K562 (cell line): Measurements from ENCODE around the gene SLC37A4. TPM values are rescaled to one million over a fixed set of nuclear protein-coding genes. Genes with fewer than 3 reads are reported as not detected.

ENCODE experiments used
- CBX3 ChIP-seq, 2 experiments: IDR thresholded peaks; 1 replicate in 1 of 2; 2 replicates in 1 of 2; pipeline ENCODE4 v1.6.1; 2012; ENCODE audit warnings: inconsistent platforms in 2 of 2, low read length in 2 of 2, borderline replicate concordance in 1 of 2, control low read depth in 1 of 2
- MEIS2 ChIP-seq: fragments of 450-650 bp; IDR thresholded peaks from 2 replicates; pipeline ENCODE4 v1.6.1; 2014; ENCODE audit warnings: mild to moderate bottlenecking; ENCODE audit not compliant: partially characterized antibody
- NONO ChIP-seq, 2 experiments: fragments of 200-400 bp in 1 of 2; fragments of 450-650 bp in 1 of 2; formaldehyde crosslinking in 1 of 2; IDR thresholded peaks; 2 replicates each; pipeline ENCODE4 v1.6.1; 2017; ENCODE audit warnings: low read depth in 2 of 2, mild to moderate bottlenecking in 2 of 2, moderate library complexity in 2 of 2, low read length in 1 of 2
- PHB2 ChIP-seq: fragments of 450-650 bp; IDR thresholded peaks from 2 replicates; pipeline ENCODE4 v1.6.1; 2017; ENCODE audit warnings: low read depth
- PYGO2 ChIP-seq: fragments of 450-650 bp; IDR thresholded peaks from 2 replicates; pipeline ENCODE4 v1.6.1; 2016; ENCODE audit warnings: mild to moderate bottlenecking, missing genetic modification characterization, moderate library complexity, missing compliant biosample characterization
- RBM15 ChIP-seq: fragments of 200-400 bp; formaldehyde crosslinking; IDR thresholded peaks from 2 replicates; pipeline ENCODE4 v1.6.1; 2018; ENCODE audit warnings: mild to moderate bottlenecking, low read length, moderate library complexity; ENCODE audit not compliant: insufficient read depth
- RBM22 ChIP-seq: fragments of 200-400 bp; formaldehyde crosslinking; IDR thresholded peaks from 2 replicates; pipeline ENCODE4 v1.6.1; 2018; ENCODE audit warnings: low read length, low read depth; ENCODE audit not compliant: poor library complexity, severe bottlenecking
- RFX1 ChIP-seq: fragments of 450-650 bp; IDR thresholded peaks from 2 replicates; pipeline ENCODE4 v1.6.1; 2016; ENCODE audit warnings: mild to moderate bottlenecking, moderate library complexity
- SIN3A ChIP-seq, 2 experiments: fragments of 150-350 bp in 1 of 2; IDR thresholded peaks; 2 replicates each; pipeline ENCODE4 v1.6.1; 2011 to 2016; ENCODE audit warnings: borderline replicate concordance in 2 of 2, low read depth in 2 of 2, low read length in 2 of 2, mild to moderate bottlenecking in 2 of 2, moderate library complexity in 2 of 2; ENCODE audit not compliant: control insufficient read depth in 1 of 2
- SRF ChIP-seq, 2 experiments: fragments of 250-450, 450-650 bp in 1 of 2; sonication (Bioruptor Pico) in 1 of 2; sonication (generic) in 1 of 2; formaldehyde crosslinking; IDR thresholded peaks; 2 replicates each; pipeline versions ENCODE4 v1.5.0 to v1.5.1; 2020 to 2022; ENCODE audit warnings: mild to moderate bottlenecking in 1 of 2, missing genetic modification reagents in 1 of 2
- SRSF7 ChIP-seq: fragments of 200-400 bp; formaldehyde crosslinking; optimal IDR thresholded peaks from 2 replicates; pipeline ENCODE3; 2017; ENCODE audit warnings: mild to moderate bottlenecking, low read depth, low read length
- ZNF121 ChIP-seq: sonication (generic); formaldehyde crosslinking; conservative IDR thresholded peaks from 2 replicates; pipeline ENCODE4 v1.8.0; 2022; ENCODE audit warnings: missing genetic modification reagents
- ZNF140 ChIP-seq: fragments of 250-450 bp; sonication (Bioruptor Pico); IDR thresholded peaks from 2 replicates; pipeline ENCODE4 v1.8.0; 2021; ENCODE audit warnings: moderate library complexity, mild to moderate bottlenecking, inconsistent platforms
- ZNF232 ChIP-seq: sonication (generic); formaldehyde crosslinking; IDR thresholded peaks from 2 replicates; pipeline ENCODE4 v1.8.0; 2022; ENCODE audit warnings: mild to moderate bottlenecking, missing genetic modification reagents
- ZNF239 ChIP-seq: fragments of 250-450 bp; sonication (Bioruptor Pico); IDR thresholded peaks from 2 replicates; pipeline ENCODE4 v1.4.0; 2020; ENCODE audit warnings: mild to moderate bottlenecking
- ZNF24 ChIP-seq: fragments of 450-650 bp; IDR thresholded peaks from 2 replicates; pipeline ENCODE4 v1.6.1; 2016
- polyA plus RNA-seq, 8 experiments: library from polyadenylated mRNA; depleted of rRNA in 4 of 8; stranded (reverse) in 5 of 8; unstranded in 3 of 8; fragments of >200 nt; fragmentation: Nextera tagmentation in 2 of 8; fragmentation: Illumina TruSeq in 1 of 8; extraction: Ambion mirVana in 2 of 8; extraction: Trizol in 1 of 8; gene quantifications; 2 replicates each; pipeline versions ENCODE4 v1.2.1 to v1.2.3, GENCODE V29; 2011 to 2014; ENCODE audit warnings: inconsistent platforms in 1 of 8, missing spikeins in 1 of 8
- total RNA-seq, 7 experiments: library from RNA; depleted of rRNA in 6 of 7; stranded (reverse); fragments of >200 nt in 6 of 7; fragmentation: Illumina TruSeq in 2 of 7; extraction: Trizol in 2 of 7; gene quantifications; 2 replicates each; pipeline versions ENCODE4 v1.2.1 to v1.2.3, GENCODE V29; 2011 to 2021; ENCODE audit warnings: low replicate concordance in 1 of 7
- TF ChIP-seq, protein P1 (sequence below): fragments of 450-650 bp; IDR thresholded peaks from 2 replicates; pipeline ENCODE4 v1.6.1; 2017; ENCODE audit warnings: mild to moderate bottlenecking, moderate library complexity
- TF ChIP-seq, protein P2 (sequence below): sonication (generic); IDR thresholded peaks from 2 replicates; pipeline ENCODE4 v1.6.1; 2016
- TF ChIP-seq, protein P3 (sequence below): fragments of 250-450 bp; sonication (Bioruptor Pico); IDR thresholded peaks from 2 replicates; pipeline ENCODE4 v1.8.0; 2021; ENCODE audit warnings: borderline replicate concordance, mild to moderate bottlenecking, moderate library complexity; ENCODE audit not compliant: poor library complexity, severe bottlenecking
- TF ChIP-seq, protein P4 (sequence below): IDR thresholded peaks from 3 replicates; pipeline ENCODE4 v1.6.1; 2011; ENCODE audit warnings: borderline replicate concordance, mild to moderate bottlenecking; ENCODE audit not compliant: insufficient read length, insufficient read depth
- TF ChIP-seq, protein P5 (sequence below): sonication (generic); formaldehyde crosslinking; IDR thresholded peaks from 2 replicates; pipeline ENCODE4 v1.8.1; 2023; ENCODE audit warnings: mild to moderate bottlenecking, missing genetic modification reagents

SLC37A4 gene
- total and polyA plus RNA-seq, 9 of the 15 experiments (the other 6 are each of a cell fraction or from before 2014, with no cell fraction given) = 24.7 to 73.9 (median 40.7) TPM

DNA sequence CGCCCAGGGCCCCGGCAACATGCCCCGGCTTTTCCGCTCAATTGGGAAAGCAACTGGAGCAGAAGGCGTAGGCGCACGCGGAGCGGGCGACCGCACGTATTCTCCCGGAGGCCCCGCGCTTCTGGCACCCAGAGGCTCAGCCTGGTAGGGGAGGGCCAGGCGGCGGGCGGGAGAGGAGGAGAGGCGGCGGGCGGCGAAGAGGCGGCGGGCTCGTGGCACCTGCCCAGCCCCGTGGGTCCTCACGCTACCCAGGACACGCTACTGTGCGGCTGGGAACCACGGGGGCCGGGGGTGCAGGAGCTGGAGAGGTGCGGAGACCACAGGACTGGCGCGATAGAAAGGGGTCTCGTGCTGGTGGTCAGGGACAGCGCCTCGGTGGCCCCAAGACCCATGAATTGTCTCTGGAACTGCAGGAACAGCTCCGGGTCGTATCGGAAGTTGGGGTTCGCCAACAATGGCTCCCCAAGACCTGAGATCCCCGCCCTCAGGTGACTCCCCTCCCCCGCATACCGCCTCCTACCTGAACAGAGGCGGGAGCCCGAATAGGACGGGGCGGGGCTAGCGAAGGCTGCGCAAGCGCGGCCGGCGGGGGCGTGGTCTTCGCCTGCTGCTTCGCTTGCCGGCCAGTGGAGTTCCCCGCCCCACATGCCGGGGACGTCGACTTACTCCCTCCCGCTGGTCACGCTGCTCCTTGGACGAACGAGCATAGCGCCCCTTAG lies at the start of gene SLC37A4 (continued):
- TF ChIP-seq RBM15 (no peak), ZNF232 (no peak), SRF (CRISPR knock-in tag; IDR thresholded peaks at IDR 0.05) (peak in 1 of 2 experiments; percentile 83; a peak in 2 of 4 replicates), NONO (IDR thresholded peaks at IDR 0.05; ENCODE audit: low read depth in 2 of 2, low read length in 1 of 2) (no peak), ZNF121 (CRISPR knock-in tag) (no peak), ZNF140 (CRISPR knock-in tag) (no peak), RBM22 (no peak), MEIS2 (peak; percentile 85), CBX3 (IDR thresholded peaks at IDR 0.05; ENCODE audit: borderline replicate concordance in 1 of 2, low read length in 2 of 2) (peak in 1 of 2 experiments; percentile 97; a peak in 2 of 3 replicates), PYGO2 (tag) (no peak), ZNF239 (CRISPR knock-in tag) (no peak), SRSF7 (no peak), PHB2 (no peak), RFX1 (no peak), ZNF24 (peak; percentile 28; the same call in 1 of the 2 replicates), SIN3A (IDR thresholded peaks at IDR 0.05; ENCODE audit: borderline replicate concordance in 2 of 2, control insufficient read depth in 1 of 2, low read depth in 2 of 2, low read length in 2 of 2) (peak; percentile 35 to 79; a peak in 2 of 4 replicates)
- TF ChIP-seq, protein P1, sequence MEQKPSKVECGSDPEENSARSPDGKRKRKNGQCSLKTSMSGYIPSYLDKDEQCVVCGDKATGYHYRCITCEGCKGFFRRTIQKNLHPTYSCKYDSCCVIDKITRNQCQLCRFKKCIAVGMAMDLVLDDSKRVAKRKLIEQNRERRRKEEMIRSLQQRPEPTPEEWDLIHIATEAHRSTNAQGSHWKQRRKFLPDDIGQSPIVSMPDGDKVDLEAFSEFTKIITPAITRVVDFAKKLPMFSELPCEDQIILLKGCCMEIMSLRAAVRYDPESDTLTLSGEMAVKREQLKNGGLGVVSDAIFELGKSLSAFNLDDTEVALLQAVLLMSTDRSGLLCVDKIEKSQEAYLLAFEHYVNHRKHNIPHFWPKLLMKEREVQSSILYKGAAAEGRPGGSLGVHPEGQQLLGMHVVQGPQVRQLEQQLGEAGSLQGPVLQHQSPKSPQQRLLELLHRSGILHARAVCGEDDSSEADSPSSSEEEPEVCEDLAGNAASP = no peak
- TF ChIP-seq, protein P2, sequence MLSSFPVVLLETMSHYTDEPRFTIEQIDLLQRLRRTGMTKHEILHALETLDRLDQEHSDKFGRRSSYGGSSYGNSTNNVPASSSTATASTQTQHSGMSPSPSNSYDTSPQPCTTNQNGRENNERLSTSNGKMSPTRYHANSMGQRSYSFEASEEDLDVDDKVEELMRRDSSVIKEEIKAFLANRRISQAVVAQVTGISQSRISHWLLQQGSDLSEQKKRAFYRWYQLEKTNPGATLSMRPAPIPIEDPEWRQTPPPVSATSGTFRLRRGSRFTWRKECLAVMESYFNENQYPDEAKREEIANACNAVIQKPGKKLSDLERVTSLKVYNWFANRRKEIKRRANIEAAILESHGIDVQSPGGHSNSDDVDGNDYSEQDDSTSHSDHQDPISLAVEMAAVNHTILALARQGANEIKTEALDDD = no peak
- TF ChIP-seq, protein P3, sequence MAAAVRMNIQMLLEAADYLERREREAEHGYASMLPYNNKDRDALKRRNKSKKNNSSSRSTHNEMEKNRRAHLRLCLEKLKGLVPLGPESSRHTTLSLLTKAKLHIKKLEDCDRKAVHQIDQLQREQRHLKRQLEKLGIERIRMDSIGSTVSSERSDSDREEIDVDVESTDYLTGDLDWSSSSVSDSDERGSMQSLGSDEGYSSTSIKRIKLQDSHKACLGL = no peak
- TF ChIP-seq, protein P4, sequence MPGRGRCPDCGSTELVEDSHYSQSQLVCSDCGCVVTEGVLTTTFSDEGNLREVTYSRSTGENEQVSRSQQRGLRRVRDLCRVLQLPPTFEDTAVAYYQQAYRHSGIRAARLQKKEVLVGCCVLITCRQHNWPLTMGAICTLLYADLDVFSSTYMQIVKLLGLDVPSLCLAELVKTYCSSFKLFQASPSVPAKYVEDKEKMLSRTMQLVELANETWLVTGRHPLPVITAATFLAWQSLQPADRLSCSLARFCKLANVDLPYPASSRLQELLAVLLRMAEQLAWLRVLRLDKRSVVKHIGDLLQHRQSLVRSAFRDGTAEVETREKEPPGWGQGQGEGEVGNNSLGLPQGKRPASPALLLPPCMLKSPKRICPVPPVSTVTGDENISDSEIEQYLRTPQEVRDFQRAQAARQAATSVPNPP = no peak
- TF ChIP-seq, protein P5, sequence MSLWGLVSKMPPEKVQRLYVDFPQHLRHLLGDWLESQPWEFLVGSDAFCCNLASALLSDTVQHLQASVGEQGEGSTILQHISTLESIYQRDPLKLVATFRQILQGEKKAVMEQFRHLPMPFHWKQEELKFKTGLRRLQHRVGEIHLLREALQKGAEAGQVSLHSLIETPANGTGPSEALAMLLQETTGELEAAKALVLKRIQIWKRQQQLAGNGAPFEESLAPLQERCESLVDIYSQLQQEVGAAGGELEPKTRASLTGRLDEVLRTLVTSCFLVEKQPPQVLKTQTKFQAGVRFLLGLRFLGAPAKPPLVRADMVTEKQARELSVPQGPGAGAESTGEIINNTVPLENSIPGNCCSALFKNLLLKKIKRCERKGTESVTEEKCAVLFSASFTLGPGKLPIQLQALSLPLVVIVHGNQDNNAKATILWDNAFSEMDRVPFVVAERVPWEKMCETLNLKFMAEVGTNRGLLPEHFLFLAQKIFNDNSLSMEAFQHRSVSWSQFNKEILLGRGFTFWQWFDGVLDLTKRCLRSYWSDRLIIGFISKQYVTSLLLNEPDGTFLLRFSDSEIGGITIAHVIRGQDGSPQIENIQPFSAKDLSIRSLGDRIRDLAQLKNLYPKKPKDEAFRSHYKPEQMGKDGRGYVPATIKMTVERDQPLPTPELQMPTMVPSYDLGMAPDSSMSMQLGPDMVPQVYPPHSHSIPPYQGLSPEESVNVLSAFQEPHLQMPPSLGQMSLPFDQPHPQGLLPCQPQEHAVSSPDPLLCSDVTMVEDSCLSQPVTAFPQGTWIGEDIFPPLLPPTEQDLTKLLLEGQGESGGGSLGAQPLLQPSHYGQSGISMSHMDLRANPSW (CRISPR knock-in tag) = no peak
